Hematopoietic multipotent progenitor cell treated with erythropoietin and hydrocortisone succinate and interleukin-3 and kit ligand, for 4 days (in vitro differentiated cells): ENCODE measurements around the gene BID.
"Not testable (repeated sequence)": the region's sequence is repeated elsewhere in the genome, so short reads cannot be mapped to it uniquely, and the experiment has no call there.

ENCODE experiments used
- DNase-seq: peaks from one replicate; pipeline ENCODE4 v3.0.0-alpha.2; 2015

The BID gene

GRCh38 chr22:17767233-17768065 is 6.8 kb downstream of the BID start:
- DNase-seq = no peak

GRCh38 chr22:17764852-17765251 is 9.4 kb downstream of the BID start:
- not testable (repeated sequence) for DNase-seq

- DNase-seq = no peak
Observed at GRCh38 chr22:17764036-17764435, 10.2 kb downstream of the BID start.

- DNase-seq = peak; percentile 79
Observed at GRCh38 chr22:17763442-17763841, 10.8 kb downstream of the BID start.

GRCh38 chr22:17761138-17761488 is 13.2 kb downstream of the BID start:
- no peak for DNase-seq

GRCh38 chr22:17754233-17754925 is 19.9 kb downstream of the BID start:
- DNase-seq = peak; percentile 69

GRCh38 chr22:17753401-17753989 is 20.8 kb downstream of the BID start:
- peak; percentile 71 for DNase-seq

GRCh38 chr22:17751596-17751995 is 22.7 kb downstream of the BID start:
- no peak for DNase-seq

GRCh38 chr22:17749605-17750395 is 24.5 kb downstream of the BID start:
- DNase-seq = no peak

GRCh38 chr22:17748555-17749353 is 25.5 kb downstream of the BID start:
- no peak for DNase-seq

GRCh38 chr22:17746916-17747315 is 27.4 kb downstream of the BID start:
- DNase-seq = no peak

- no peak for DNase-seq
Observed at GRCh38 chr22:17744430-17744829, 29.8 kb downstream of the BID start.

- DNase-seq = no peak
Observed at GRCh38 chr22:17743661-17744411, 30.4 kb downstream of the BID start.

GRCh38 chr22:17742527-17742902 is 31.8 kb downstream of the BID start:
- DNase-seq = peak; percentile 80

- DNase-seq = no peak
Observed at GRCh38 chr22:17741866-17742526, 32.3 kb downstream of the BID start.

GRCh38 chr22:17739196-17739975 is 34.9 kb downstream of the BID start:
- no peak for DNase-seq

- no peak for DNase-seq
Observed at GRCh38 chr22:17738386-17739128, 35.7 kb downstream of the BID start.

GRCh38 chr22:17734187-17734586 is 40.1 kb downstream of the BID start:
- peak; percentile 79 for DNase-seq

- no peak for DNase-seq
Observed at GRCh38 chr22:17733466-17733865, 40.8 kb downstream of the BID start.
